Muscle of back (tissue), 11 donors: ENCODE data around the gene CCDC167. TPM values are rescaled to one million over a fixed set of nuclear protein-coding genes. Genes with fewer than 3 reads are reported as not detected.
A peak's percentile ranks its signal among the peaks of the same experiment; 100 is the strongest.

Source experiments
- DNase-seq, 3 donors: peaks; one replicate each; pipeline versions ENCODE4 v3.0.0 to v3.0.0-alpha.2; 2013
- polyA plus RNA-seq, 10 donors: library from polyadenylated mRNA; unstranded; fragments of 120-200 nt; gene quantifications; one replicate each; pipeline ENCODE4 v1.2.1, GENCODE V29; 2013; ENCODE audit not compliant: insufficient read length in 10 of 10

Gene CCDC167
- polyA plus RNA-seq, 10 donors, result 18.5 to 26.6 (median 22.0) TPM

DNA sequence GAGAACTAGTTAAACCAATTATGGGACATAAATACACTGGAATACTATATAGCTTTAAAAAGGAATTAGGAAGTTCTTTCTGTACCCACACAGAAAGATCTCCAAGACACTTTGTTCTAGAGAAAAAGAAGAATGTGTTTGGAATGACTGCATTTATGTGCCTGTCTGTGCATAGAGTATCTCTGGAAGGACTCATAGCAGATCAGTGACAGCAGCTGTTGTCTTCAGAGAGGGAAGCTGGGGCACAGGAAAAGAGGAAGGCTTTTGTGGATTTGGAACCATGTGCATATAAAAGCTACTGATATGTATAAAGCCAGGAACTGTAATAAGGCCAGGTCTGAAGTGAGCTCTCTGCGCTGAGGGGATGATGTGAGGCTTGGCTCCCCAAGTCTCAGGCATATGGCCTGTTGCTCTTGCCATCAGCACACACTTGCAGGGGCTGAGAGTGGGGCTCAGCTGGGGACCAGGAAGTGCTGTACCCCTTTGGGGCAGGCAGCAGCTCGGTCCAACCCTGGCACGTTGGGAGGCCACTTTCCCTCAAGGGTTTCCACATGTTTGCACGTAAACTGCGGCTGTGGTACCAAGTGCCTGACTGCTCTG lies 31.8 kb upstream of the CCDC167 start:
- DNase-seq, result no peak

GRCh38 chr6:37531026-37531425 lies 31.3 kb upstream of the CCDC167 start:
- DNase-seq, result peak in 1 of 3 donors; percentile 56

- DNase-seq, result no peak
These were observed 30.6 kb upstream of the CCDC167 start for GRCh38 chr6:37530297-37530696.

DNA sequence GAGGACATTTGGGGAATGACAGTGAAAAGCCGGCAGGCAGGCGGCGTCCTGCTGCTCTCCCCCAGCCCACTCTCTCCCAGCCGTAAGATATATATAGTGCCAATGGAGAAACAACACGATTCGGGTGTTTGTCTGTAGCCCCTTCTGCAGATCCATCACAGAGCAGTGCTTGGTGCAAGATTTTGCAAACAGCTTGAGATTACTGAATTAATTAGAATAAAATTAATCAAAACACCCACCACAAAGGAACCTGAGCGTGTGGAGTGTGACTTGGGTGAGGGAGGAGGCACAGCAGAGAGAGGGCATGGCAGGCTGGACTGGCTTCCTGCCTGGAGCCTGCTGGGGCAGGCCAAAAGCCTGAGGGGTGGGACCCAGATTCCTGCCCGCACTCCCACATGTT lies 28.8 kb upstream of the CCDC167 start:
- no peak for DNase-seq

DNA sequence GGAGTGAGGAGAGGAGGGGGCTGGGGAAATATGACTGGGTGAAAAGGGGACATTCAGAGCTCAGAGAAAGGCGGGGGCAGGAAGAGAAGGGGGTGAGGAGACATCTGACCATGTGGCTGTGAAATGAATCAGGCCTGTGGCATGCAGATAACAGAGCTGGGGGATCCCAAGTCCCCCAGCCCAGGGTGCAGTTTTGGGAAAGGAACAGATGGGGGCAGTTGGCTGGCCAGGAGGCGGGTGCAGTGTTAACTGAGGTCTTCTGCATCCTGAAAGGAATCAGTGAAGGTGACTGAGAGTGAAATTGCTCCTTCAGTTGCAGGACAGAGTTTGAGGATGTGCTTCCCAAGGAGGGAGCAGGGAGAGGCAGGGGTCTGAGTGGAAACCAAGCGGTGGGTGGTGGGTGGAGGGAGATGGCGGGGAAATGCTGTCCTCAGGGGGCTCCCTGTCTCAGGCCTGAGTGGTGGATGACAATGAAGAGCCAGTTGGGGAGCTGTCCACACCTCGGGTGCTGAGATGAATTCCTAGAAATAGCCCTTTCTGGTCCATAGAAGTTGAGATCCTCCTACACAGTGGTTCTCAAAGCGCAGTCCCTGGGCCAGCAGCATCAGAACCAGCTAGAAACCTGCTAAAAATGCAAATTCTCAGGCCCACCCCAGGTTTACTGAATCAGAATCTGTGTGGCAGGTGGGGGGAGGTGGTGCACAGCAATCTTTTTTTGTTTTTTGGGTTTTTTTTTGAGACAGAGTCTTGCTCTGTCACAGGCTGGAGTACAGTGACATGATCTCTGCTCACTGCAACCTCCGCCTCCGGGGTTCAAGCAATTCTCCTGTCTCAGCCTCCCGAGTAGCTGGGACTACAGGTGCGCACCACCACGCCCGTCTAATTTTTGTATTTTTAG lies 26.0 kb upstream of the CCDC167 start:
- peak in 1 of 3 donors; percentile 39 for DNase-seq

GRCh38 chr6:37524970-37525318 lies 25.3 kb upstream of the CCDC167 start:
- no peak for DNase-seq

GRCh38 chr6:37524025-37524969 lies 24.6 kb upstream of the CCDC167 start:
- DNase-seq, result no peak

GRCh38 chr6:37523412-37523811 lies 23.7 kb upstream of the CCDC167 start:
- no peak for DNase-seq

DNA sequence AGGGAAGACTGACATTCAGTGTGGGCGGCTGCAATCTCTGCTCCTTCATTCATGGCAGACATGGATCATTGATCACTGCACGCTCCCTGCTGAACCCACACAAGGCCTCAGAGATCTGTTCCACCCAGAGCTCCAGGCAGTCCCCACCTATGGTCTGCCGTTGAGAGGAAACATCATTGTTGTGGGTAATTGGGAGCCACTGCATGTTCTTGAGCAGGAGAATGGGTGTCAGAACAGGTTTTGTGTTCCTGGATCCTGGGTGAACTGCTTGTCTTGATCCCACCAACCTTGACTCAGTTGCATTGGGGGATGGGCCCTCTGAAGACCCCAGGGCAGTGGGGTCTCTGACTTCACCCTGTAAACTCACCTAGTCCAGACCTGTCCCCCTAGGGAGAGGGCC lies 23.1 kb upstream of the CCDC167 start:
- DNase-seq, result no peak

DNA sequence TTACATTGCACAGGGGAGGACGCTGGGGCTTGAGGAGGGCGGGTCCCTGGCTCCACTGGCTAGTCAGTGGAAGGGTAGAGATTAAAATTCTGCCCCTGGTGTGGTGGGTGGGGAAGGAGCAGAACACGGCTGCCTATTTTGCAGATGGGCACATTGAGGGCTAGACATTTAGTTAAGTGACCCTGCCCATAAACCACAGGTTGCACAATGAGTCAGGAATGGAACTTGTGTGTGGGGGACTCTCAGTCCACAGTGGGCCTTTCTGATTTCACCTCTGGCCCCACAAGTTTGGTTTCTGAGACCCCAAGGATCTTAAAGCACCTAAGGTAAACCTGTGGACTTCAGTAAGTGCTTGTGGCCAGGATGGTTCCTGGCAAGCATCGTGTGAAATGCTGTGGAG lies 22.0 kb upstream of the CCDC167 start:
- no peak for DNase-seq

DNA sequence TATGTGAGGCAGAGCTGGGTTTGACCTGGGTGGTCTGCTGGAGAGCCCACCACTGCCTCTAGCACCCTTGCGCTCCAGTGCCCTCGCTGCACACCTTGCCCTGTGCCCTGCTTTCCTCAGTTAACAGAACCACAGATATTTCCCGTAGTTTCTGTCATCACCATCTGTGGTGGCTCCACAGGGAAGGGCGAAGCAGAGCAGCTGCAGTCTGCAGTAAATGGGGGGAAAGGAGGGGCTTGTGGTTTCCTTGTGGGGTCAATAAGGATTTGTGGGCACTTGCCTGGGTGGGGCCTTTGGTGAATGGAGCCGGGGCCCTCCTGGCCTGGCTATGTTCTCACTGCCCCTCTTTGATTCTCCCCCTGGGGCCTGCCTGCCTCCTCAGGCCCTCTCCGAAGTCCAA lies 21.2 kb upstream of the CCDC167 start:
- DNase-seq, result no peak

DNA sequence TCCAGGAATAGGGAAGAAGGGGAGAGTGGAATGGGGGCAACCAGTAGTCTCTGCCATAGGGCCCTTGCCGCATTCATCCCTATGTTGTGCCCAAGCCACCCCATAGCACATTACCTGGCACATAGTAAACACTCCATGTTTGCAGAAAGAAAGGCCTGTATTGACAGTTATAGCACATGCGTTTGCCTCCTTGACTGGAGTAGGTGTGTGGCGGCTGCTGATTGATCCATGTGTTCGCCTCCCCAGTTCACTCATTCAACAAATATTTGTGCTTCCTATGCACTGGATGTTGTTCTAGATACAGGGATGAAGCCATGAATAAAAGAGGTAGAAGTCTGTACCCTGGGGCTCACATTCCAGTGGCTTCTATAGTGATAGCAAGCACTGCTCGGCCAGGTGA lies 19.8 kb upstream of the CCDC167 start:
- no peak for DNase-seq

GRCh38 chr6:37518116-37518515 lies 18.4 kb upstream of the CCDC167 start:
- DNase-seq, result no peak

- DNase-seq, result no peak
These were observed 17.7 kb upstream of the CCDC167 start for GRCh38 chr6:37517411-37517812.

GRCh38 chr6:37516920-37517405 lies 17.3 kb upstream of the CCDC167 start:
- DNase-seq, result no peak

DNA sequence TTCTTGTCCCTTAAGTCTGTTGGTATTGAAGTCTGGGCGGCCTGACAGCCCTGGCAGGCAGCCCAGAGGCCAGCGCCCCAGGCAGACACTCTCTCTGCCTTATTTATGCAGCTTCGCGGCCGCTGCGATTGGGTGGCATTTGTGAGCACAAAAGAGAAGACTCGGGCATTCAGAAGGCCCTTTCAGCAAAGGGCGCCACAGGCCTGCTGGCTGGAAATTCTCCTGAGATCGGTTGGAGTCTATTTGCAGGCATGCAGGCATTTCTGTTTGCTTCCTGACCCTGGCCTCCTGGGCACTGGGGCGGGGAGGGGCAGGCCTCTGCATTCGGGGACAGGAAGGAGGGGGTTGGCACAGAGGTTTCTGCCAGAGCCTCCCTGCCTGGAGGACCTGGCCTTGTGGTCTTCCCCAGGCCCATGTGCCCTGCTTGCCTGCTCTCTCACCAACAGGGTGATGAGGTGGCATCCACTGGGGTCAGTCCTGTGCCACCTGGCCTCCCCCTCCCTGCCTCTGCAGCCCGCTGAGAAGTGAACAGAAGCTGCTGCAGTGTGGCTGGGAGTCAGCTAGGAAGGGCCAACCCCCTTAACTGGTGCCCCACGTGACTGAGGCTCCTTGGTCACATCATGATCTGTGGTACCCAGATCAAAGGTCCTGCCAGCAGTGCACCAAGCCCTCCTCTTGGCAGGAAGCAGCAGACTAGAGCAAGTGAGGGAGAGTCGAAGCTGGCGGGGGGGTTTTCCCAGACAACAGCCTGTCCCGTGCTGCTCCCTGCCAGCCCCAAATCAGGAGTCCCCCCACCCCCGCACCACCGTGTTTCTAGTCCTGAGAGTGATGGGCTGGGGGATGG lies 16.6 kb upstream of the CCDC167 start:
- no peak for DNase-seq

- no peak for DNase-seq
These were observed 16.0 kb upstream of the CCDC167 start for GRCh38 chr6:37515712-37516075.

DNA sequence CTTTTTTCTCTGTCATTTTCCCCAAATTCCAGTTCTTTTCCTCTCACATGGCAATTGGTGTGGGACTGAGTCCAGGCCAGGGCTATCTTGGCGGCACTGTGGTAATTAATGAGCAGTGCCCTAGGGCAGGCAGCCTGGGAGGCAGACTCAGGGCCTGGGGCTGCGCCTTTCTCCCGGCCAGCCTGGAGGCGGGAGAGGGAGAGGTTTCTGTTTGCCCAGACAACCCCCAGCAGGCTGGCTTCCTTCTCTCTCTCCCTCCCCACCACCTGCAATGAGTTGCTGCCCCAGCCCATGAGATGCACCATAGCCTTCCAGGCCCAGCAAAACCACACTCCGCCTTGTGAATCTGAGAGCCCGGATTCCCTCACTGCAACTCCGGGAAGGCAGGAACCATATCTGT lies 15.1 kb upstream of the CCDC167 start:
- DNase-seq, result no peak

GRCh38 chr6:37514321-37514771 lies 14.7 kb upstream of the CCDC167 start:
- peak in 1 of 3 donors; percentile 29 for DNase-seq

DNA sequence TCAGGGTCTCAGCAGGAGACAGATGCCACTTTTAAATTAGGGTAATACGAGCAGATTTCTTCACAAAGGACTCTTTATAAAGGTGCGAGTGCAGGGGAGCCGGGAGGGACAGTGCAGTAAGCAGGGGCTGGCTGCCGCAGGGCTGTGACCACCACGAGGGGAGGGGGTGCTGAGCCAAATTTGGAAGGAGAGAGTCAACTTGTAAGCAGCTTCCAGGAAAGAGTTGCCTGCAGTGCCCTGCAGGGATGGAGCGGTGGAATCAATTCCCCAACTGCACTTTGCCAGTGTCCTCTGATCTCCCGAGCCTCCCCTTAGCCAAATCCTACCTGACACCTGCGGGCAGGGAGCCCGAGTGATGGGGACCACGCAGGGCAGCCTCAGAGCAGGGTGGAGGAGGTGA lies 13.9 kb upstream of the CCDC167 start:
- no peak for DNase-seq

DNA sequence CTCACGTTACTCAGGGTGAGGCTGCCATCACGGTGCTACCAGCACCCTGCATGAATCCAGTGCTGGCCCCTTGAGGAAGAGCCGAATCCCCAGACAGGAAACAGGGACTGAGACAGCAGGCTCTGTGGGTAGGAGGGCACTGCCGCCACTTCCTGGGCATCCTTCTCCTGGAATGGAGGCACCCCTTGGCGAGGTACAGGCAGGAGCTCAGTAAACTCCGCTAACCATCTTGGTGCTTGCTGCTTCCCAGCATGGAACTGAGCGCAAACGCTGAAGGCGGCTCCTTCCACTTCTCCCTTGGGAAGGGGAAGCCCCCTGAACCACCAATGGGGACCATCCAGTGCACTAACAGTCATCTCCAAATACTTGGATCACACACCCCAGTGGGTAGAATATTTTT lies 13.5 kb upstream of the CCDC167 start:
- no peak for DNase-seq
